GM15510 (cell line): ENCODE measurements around the gene PRR35.

Experiments used
- POLR2A ChIP-seq: IDR thresholded peaks from 3 replicates; pipeline ENCODE4 v1.6.1; 2011; ENCODE audit warnings: borderline replicate concordance; ENCODE audit not compliant: insufficient read length; ENCODE audit errors: extremely low read depth

PRR35 gene

GRCh38 chr16:535446-536405 is 24.5 kb upstream of the PRR35 start:
- no peak for TF ChIP-seq POLR2A

- no peak for TF ChIP-seq POLR2A
Observed at GRCh38 chr16:536746-537145, 23.4 kb upstream of the PRR35 start.

- TF ChIP-seq POLR2A, result no peak
Observed at GRCh38 chr16:537415-538335, 22.5 kb upstream of the PRR35 start.

- TF ChIP-seq POLR2A, result no peak
Observed at GRCh38 chr16:539901-540530, 20.2 kb upstream of the PRR35 start.

GRCh38 chr16:540645-541340 is 19.4 kb upstream of the PRR35 start:
- TF ChIP-seq POLR2A, result no peak

GRCh38 chr16:543301-544164 is 16.7 kb upstream of the PRR35 start:
- no peak for TF ChIP-seq POLR2A

GRCh38 chr16:544517-544916 is 15.7 kb upstream of the PRR35 start:
- TF ChIP-seq POLR2A, result no peak

- TF ChIP-seq POLR2A, result no peak
Observed at GRCh38 chr16:546909-547770, 13.1 kb upstream of the PRR35 start.

GRCh38 chr16:548586-548985 is 11.6 kb upstream of the PRR35 start:
- no peak for TF ChIP-seq POLR2A

GRCh38 chr16:549544-550263 is 10.5 kb upstream of the PRR35 start:
- no peak for TF ChIP-seq POLR2A

- no peak for TF ChIP-seq POLR2A
Observed at GRCh38 chr16:551210-551609, 9.0 kb upstream of the PRR35 start.

GRCh38 chr16:552171-552570 is 8.0 kb upstream of the PRR35 start:
- TF ChIP-seq POLR2A, result no peak
